Renal pelvis (tissue), 4 donors: Measurements from ENCODE around the gene TMEFF1. TPM values are rescaled to one million over a fixed set of nuclear protein-coding genes. Genes with fewer than 3 reads are reported as not detected.

Experiments
- DNase-seq: peaks from one replicate; pipeline ENCODE4 v3.0.0-alpha.2; 2013
- polyA plus RNA-seq, 3 donors: library from polyadenylated mRNA; unstranded; fragments of 120-200 nt; gene quantifications; one replicate each; pipeline ENCODE4 v1.2.1, GENCODE V29; 2013; ENCODE audit not compliant: insufficient read length in 3 of 3

Gene TMEFF1
- polyA plus RNA-seq, 3 donors, result 4.4 to 11.9 (median 8.5) TPM

GRCh38 chr9:100598641-100599145, 125.7 kb downstream of the TMEFF1 start:
- DNase-seq, result peak; percentile 84

GRCh38 chr9:100600521-100601079, 127.7 kb downstream of the TMEFF1 start:
- DNase-seq, result no peak

- peak; percentile 27 for DNase-seq
These were observed 128.3 kb downstream of the TMEFF1 start for GRCh38 chr9:100601216-100601615.

GRCh38 chr9:100602342-100602801, 129.4 kb downstream of the TMEFF1 start:
- peak; percentile 70 for DNase-seq

GRCh38 chr9:100605405-100605804, 132.5 kb downstream of the TMEFF1 start:
- DNase-seq, result no peak

- DNase-seq, result no peak
These were observed 146.2 kb downstream of the TMEFF1 start for GRCh38 chr9:100619194-100619593.

GRCh38 chr9:100619665-100620064, 146.7 kb downstream of the TMEFF1 start:
- DNase-seq, result no peak

GRCh38 chr9:100623969-100624368, 151.0 kb downstream of the TMEFF1 start:
- DNase-seq, result no peak

GRCh38 chr9:100626949-100627348, 154.0 kb downstream of the TMEFF1 start:
- DNase-seq, result no peak

Other genes starting within 250 kb of the TMEFF1 start
- 10 to 100 TPM; 38.3 to 45.8 (median 40.9) TPM for gene TEX10, start 120.2 kb upstream of the TMEFF1 start, polyA plus RNA-seq
- gene MSANTD3, start 46.0 kb upstream of the TMEFF1 start, polyA plus RNA-seq, result 10 to 100 TPM; 19.4 to 22.2 (median 21.7) TPM
- 1 to 10 TPM; 2.9 to 5.8 (median 3.9) TPM for gene CAVIN4, start 104.9 kb downstream of the TMEFF1 start, polyA plus RNA-seq